Putamen (tissue), 1 donor: Measurements from ENCODE around the gene YBEY.

Source experiments
- DNase-seq: peaks from one replicate; pipeline ENCODE4 v3.0.0-alpha.2; 2016; ENCODE audit warnings: low spot score

YBEY gene

GRCh38 chr21:46327711-46328110, 41.6 kb downstream of the YBEY start:
- DNase-seq: no peak

- DNase-seq: no peak
Observed at GRCh38 chr21:46328151-46328550, 42.0 kb downstream of the YBEY start.

DNA sequence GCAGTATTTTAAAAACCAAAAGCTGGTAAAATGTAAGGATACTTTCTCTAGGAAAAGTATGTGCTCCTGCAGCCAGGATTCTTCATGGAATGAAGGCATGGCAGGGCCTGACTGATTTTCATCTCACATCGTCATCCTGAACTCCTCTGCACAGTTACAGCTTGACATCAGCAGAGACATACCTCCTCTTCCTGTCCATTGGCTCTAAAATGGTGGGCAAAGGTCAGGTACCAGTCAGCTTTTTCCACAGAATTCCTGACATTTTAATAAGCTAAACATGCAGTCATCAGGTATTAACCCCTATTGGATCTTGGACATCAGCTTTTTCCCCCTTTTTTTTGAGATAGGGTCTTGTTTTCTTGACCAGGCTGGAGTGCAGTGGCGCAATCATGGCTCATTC, 43.7 kb downstream of the YBEY start:
- no peak for DNase-seq

- DNase-seq: no peak
Observed at GRCh38 chr21:46334351-46335140, 48.4 kb downstream of the YBEY start.

GRCh38 chr21:46336603-46337002, 50.5 kb downstream of the YBEY start:
- DNase-seq: no peak

DNA sequence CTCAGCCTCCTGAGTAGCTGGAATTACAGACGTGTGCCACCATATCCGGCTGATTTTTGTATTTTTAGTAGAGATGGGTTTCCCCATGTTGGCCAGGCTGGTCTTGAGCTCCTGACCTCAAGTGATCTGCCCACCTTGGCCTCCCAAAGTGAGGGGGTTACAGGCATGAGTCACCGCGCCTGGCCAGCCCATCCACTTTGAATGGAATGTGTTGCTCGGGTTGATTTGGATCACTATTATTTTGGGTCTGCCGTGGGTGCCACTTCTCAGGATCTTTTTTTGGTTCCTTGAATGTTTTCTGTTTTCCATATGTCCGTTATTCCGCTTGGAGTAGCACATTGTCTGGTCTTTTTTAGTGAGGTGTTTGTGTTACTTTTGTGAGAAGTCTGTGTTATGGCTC, 54.9 kb downstream of the YBEY start:
- no peak for DNase-seq

GRCh38 chr21:46344219-46344915, 58.2 kb downstream of the YBEY start:
- DNase-seq: no peak

DNA sequence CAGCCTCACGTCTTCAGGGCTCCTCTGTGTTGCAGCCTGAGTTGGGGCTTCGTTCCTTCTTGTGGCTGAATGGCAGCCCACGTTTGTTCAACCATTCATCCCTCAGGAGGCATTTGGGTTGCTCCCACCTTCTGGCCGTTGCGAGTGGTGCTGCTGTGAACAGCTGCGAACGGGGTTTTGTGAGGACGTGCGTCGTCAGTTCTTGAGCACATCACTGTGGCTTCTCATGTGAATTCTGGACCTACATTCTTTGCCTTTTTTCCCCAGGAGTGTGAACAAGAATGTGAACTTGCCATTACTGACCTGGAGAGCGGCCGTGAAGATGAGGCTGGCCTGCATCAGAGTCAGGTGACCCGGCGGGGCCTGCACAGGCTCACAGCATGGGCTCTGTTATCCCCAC, 59.7 kb downstream of the YBEY start:
- DNase-seq: no peak

GRCh38 chr21:46346296-46347202, 60.4 kb downstream of the YBEY start:
- DNase-seq: no peak

GRCh38 chr21:46347203-46347550, 61.0 kb downstream of the YBEY start:
- DNase-seq: no peak
